GM21786 (cell line): Measurements from ENCODE around the gene SMU1.
"Not testable (repeated sequence)": the region's sequence is repeated elsewhere in the genome, so short reads cannot be mapped to it uniquely, and the experiment has no call there.

Experiments used
- ATAC-seq: cut with Tn5 transposase; IDR thresholded peaks from one replicate; pipeline ENCODE4 v1.9.1; 2021; ENCODE audit not compliant: unreplicated experiment

The SMU1 gene

DNA sequence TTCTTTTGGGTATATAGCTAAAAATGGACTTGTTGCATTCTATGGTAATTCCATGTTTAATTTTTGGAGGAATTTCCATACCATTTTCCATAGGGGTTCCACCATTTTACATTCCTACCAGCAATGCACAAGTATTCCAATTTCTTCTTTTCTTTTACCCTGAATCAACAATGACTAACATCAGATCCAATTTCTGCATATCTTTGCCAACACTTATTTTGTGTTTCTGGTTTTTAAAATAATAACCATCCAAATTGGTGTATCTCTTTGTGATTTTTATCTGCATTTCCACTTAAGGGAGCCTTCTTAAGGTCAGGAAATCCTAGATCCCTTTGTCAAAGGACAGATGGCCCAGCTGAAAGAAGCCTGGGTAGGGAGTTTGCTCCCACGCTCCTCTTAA, 29.5 kb upstream of the SMU1 start:
- no peak for ATAC-seq

DNA sequence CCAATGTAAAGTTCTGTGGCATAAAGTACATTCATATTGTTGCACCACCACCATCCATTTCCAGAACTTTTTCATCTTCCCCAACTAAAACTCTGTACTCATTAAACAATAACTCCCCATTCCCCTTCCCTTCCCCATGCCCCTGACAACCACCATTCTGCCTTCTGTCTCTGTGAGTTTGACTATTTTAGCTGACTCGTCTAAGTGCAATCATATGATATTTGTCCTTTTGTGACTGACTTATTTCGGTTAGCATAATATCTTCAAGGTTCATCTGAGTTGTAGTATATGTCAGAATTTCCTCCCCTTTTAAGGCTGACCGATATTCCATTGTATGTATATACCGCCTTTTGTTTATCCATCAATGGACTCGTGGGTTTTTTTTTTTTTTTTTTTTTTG, 29.0 kb upstream of the SMU1 start:
- no peak for ATAC-seq

DNA sequence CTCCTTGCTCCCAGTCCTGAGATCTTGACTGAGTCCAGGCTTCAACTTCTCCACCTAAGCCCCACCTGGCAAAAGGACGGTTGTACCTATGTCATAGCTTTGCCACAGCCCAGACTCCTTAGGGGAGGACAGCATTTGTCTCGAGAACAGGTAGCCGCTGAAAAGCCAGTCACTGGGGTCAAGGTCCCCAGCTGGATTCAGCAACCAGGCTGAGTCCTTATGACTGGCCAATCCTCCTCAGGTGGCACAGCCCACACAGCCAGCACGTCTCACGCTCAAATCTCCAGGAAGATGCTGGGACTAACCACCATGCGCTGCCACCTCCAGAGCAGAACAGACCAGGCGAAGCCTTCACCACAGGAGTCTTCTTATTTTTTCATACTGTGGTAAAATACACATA, 27.9 kb upstream of the SMU1 start:
- ATAC-seq, result no peak

DNA sequence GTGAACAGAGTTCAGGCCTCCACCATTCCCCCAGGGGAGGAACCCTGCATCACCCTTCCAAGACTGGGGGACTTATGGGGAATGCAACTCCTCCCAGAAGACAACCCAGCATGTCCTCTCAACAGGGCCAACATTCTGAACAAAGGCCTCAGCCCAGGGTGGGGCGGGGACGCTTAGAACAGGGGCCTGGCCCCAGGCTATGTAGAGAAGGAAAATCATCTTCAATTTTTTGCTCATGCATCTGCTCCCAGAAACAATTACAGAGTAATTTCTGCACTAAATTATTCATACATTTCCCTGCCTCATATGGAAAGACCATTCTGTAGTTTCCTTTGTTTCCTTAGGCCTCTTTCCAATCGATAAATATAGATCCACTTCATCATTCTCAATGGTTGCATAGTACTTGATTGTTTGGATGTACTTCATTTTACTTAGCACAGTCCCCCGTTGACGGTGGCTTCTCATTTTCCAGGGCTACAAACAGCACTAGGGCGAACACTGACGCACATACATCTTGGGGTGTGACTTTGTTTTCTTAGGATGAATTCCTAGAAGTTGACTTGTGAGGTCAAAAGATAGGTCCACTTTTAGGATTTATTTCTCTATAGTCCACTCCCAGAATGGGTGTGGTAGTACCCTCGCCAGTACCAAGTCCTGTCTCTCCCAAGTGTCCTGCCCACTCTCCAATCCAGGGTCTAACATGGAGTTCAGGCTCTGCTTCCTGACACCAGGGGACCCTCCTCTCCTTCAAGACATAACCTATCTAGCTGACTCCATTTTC, 27.2 kb upstream of the SMU1 start:
- no peak for ATAC-seq

DNA sequence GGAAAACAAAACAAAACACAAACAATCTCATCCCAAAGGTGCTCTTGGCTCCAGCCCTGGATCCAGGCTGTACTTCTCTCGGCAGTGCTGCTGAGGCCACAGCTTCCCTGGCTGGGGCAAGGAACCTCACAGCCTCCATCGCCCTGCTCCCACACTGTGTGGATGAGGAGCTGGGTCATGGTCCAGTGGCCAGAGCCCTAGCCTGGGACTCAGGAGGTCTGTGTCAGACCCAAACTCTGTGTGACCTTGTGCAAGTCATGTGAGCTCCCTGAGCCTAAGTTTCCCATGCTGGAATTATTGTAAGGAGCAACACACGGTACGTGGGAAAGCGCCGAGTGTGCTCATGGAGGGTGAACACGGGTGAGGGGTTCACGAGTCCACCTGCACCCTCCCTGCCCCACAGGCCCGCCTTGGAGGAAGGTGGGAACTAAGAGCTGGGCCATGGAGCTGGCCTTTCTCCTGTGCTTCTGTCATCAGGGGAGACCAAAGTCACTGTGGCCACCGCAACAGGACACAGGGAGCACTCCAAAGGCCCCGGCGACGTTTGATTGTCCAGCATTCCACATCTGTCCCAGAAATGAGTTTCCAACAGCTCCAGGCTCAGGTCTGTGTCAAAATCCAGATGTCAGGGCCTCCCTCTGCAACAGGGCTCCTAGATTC, 26.2 kb upstream of the SMU1 start:
- no peak for ATAC-seq

DNA sequence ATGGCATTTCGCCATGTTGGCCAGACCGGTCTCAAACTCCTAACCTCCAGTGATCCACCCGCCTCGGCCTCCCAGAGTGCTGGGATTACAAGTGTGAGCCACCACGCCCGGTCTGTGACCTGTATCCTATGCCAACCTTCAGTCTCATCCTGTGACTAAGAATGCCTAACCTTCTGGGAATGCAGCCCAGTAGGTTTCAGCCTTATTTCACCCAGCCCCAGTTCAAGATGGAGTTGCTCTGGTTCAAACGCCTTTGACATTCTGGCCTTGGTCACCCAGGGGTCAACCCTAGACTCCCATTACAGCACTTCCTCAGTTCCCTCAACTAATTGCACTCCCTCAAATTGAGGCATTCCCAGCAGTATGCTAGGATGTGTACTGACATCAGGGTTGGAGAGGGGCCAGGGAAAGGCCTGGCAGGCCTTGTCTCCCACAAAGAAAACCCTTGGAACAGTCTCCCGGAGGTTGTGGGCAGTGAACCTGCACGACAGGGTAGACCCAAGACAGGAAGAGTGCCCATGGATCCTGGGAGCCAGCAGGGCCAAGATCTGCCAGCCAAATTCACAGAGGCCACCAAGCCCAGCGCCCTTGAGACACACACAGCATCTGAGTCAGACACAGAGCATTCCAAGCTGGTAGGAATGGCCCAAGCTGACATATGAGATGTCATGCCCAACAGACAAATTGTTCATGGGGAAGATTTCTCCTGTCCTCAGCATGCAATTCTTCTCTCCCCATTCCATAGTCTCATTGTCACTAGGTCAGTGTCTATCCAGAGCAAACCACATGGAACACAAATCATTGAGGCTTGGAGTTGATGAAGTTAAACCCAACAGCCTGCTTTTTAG, 24.9 kb upstream of the SMU1 start:
- no peak for ATAC-seq

DNA sequence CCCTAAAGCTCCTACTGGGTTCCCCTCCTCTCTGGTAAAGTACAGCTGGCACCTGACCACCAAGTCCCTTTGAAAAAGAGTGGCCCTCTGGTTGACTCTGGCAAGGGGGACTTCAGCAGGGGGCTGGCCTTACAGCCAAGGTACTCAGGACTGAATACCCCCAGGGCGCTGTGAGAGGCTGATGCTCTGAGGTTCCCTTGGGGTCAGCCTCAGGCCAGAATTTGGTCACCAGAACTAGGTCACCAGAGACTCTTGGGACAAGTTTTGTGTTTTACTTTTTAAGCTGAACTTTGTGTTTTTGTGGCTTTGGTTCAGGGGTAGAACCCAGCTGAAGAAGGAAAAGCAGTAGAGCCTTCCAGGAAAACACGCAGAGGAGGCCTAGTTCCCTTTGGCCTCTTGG, 23.3 kb upstream of the SMU1 start:
- no peak for ATAC-seq

DNA sequence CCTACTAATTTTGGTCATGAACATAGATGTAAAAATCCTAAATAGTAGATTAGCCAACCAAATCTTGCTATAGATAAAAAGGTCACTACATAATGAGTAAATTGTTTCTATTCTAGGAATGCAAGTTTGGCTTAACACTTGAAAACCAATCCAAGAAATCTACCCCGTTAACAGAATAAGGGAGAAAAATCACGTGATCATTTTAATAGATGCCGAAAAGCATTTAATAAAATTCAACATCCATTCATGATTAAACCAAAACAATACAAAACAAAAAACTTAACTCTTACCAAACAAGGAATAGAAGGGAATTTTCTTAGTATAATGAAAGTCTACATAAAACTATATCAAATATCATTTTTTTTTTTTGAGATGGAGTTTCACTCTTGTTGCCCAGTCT, 20.7 kb upstream of the SMU1 start:
- no peak for ATAC-seq

DNA sequence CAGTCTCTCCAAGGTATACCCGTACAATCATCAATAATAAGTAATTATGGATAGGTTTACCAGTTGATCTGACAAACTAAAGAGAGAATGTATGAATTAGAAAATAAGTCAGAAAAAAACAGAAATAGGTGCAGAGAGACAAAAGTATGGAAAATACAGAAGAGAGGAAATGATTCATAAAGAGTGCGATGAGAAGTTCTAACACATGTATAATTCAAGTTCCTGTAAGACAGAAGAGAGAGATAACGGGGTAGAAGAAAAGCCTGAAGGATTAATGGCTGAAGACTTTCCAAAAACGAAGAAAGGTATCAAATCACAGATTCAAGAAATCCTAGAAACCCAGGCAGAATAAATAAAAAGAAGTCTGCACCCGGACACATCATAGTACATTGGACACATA, 16.2 kb upstream of the SMU1 start:
- no peak for ATAC-seq

DNA sequence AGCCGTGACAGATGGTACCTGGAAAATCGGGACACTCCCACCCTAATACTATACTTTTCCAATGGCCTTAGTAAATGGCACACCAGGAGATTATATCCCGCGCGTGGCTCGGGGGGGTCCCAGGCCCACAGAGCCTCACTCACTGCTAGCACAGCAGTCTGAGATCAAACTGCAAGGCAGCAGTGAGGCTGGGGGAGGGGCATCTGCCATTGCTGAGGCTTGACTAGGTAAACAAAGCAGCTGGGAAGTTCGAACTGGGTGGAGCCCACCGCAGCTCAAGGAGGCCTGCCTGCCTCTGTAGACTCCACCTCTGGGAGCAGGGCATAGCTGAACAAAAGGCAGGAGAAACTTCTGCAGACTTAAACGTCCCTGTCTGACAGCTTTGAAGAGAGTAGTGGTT, 9.2 kb upstream of the SMU1 start:
- not testable (repeated sequence) for ATAC-seq

DNA sequence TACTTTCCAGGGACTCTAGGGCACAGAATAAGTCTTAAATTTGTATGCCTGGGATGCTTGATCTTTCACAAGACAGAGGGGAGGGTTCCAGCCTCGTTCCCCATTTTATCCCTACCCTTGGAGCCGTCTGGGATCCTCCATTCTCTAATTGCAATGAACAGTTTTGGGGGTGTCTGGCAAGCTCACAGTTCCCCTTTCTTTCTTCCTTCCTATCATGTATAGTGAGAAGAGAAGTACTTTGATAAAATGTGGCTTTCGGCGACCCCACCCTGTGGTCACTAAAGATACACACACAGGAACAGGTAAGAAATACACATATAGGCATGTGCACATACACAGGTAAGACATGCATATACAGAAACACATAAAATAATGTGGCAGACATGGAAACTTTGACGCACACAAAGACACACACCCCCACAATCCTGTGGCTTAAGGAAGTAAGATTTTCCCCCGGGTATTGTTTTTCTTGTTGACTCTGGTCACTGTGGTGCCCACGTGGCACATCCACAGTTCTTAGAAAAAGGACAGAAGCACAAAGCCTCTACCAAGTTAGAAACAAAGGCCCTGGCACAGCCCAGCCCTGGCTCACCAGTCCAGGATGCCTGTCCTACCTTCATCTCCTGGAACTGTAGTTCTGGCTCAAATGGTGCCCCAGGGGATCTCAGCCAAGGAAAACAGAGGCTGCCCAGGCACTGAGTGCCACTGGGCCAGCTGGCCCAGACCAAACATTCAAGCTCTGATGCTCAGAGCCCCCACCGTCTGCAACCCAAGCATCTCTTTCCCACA, 6.3 kb upstream of the SMU1 start:
- ATAC-seq, result no peak

DNA sequence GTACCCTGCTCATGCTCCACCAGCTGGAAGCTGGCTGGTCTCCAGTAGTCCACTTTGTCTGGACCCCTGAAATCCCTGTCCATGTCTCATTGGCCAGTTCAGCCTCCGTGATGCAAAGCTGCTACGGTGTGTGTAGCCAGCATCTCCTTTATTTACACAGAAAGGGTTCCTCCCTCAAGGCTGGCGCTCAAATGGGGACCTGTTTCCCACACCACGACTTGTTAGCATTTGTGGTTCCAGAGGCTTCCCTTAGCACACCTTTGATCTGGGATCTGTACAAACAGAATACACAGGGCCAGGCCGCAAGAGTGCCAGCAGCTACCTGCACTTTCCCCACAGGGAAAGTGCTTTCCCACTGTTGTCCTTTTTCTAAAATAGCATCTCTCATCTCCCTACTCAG, 5.7 kb upstream of the SMU1 start:
- no peak for ATAC-seq

DNA sequence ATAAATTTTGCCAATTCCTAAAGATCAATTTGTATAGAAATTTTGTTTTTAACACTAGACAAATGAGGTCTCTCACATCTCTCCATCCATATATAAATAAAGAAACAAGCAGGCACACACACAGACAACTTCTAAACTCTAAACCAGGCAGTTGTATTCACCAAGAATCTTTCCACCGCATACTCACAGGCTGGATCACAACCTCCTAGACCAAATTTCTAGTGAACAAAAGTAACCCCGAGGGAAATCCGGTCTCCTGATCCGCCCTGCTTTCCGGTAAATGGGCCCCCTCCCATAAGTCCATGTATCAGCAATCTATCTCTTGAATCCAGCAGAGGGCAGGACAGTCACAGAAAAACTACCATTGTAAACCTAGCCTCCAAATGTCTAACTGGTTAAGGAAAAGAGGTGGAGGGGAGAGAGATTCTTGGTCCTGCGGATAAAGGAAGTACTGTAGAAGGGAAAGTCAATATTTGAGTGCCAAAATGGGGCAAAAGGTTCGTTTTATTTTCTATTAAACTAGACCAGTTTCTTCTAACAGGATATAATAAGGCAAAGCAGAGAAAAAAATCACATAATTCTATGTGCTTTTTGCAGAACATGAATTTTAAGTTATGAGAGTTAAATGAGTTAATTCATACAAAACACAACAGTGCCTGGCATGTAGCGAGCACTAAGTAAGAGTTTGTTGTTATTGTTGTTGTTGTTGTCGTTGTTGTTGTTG, 4.8 kb upstream of the SMU1 start:
- ATAC-seq, result peak; percentile 44

DNA sequence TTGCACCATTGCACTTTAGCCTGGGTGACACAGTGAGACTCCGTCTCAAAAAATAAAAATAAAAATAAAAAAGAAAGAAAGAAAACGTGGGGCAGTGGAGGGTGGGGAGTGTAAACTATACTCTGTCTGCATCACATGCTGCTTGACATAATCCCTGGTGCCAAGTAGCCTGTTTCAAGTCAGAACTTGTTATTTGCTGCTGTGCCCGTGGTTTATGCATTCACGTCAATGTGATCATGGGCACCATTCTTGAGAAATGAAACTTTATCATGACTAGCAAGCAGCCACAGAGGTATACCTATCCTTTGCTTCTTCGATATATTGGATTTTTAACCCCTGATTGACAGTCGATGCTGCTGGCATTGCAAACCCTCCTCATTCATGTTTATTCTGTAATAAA, 4.1 kb upstream of the SMU1 start:
- ATAC-seq, result no peak

DNA sequence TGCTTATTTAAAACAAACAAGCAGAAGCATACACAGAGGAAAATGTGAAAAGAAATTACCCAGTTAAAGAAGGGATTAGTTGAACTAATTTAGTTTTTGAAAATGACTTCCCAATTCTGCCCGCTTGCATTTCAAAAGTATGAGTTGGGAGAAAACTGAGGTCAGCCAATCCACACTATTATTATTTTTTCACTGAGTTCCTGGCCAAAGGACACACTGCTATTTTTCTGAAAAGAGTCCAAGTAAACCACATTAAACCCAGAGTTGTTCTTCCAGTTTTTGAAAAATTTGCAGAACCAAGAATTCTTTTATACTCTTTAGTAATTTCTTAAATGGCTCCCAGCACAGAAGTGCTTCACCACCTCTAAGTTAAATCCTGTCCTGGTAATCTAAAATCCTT, 7.5 kb downstream of the SMU1 start:
- no peak for ATAC-seq

DNA sequence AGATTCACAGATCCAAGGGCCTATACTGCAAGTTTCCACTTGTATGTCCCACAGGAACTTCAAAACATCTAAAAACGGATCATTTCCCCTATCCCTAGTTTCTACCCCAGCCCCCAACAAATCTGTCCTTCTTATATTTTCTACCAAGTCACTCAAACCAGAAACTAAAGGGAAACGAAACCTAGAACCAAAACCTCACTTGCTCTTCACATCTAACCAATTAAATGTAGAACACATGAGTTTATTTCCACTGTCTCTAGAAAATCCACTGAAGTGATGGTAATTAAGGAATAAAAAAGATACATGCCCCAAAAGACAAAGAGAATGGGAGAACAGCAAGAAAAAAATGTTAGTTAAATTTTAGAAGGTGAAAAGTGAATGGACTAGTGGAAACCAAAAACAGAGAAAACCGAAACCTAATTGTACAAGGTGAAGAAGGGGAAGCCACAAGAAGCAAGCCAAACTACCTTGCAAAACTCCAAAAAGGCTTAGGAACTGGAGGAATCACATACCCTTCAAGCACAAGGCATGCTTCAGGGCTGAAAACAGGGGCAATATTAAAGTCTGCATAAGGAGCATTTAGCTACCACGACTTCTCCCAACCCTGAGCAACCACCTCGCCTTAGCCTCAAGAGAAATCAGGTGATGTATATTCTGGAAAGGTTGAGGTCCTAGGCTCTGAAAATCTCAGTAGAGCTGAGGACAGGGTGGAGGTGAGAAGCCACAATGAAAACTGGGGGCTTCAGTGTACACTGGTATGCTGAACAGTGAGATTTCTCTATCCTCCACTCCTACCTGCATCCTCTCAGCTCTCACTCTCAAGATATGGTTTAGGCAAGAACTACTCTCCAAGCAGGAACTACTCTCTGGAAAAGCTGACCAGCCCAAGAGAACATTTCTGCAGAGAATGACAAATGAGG, 11.1 kb downstream of the SMU1 start:
- peak; percentile 78 for ATAC-seq

DNA sequence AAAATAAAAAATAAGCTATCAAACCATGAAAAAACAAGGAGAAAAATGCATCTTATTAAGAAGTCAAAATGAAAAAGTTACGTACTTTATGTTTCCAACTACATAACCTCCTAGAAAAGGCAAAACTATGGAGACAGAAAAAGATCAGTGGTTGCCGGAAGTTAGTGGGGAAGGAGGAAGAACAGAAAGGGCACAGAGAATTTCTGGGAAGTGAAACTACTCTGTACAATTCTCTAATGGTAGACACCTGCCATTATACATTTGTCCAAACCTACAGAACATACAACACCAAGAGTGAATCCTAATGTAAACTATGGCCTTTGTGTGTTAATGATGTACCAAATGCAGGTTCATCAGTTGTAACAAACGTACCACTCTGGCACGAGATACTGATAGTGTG, 25.3 kb downstream of the SMU1 start:
- no peak for ATAC-seq

DNA sequence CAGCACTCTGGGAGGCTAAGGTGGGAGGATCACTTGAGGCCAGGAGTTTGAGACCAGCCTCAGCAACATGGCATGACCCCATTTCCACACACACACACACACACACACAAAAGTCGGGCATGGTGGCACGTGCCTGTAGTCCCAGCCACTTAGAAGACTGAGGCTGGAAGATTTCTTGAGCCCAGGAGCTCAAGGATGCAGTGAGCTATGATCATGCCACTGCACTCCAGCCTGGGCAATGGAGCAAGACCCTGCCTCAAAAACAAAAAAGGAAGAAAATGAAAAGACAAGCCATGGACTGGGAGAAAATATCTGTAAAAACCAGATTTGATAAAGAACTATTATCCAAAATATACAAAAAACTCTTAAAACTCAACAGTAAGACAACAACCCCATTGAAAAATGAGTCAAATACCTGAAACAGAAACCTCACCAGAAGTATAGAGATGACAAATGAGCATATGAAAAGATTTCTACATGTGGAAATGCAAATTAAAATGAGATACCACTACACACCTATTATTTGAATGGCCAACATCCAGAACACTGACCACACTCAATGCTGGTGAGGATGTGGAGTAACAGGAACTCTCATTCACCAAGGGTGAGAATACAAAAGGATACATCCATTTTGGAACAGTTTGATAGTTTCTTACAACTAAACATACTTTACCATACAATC, 26.7 kb downstream of the SMU1 start:
- peak; percentile 79 for ATAC-seq

DNA sequence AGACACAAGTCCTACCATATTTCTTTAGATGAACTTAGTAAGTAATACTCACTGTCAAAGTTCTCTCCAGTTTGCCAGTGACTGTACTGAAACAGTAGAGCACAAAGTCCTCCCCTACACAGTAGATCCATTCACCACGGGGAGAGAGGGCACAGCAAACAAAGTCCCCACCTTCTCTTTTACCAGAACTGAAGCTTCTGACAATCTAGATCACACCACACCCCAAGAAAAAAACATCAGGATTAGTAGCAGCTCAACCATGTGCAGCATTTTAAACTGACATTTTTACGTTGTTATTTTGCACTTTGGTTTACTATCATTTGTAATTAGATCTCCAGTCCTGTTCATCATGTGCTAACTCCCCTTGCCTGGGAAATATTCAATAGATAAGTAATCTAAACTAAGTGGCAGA, 28.4 kb downstream of the SMU1 start:
- ATAC-seq, result no peak
